GM12865 (cell line): Measurements from ENCODE around the gene PHOSPHO2.

Experiments
- DNase-seq: peaks from one replicate; pipeline ENCODE4 v3.0.0; 2010; ENCODE audit warnings: low read depth
- H3K4me3 ChIP-seq: 2 replicates; pipeline ENCODE4 v1.5.1; 2011; ENCODE audit warnings: mild to moderate bottlenecking, low read depth, low read length, control low read depth
- TF ChIP-seq, protein P1 (sequence below): IDR thresholded peaks from 2 replicates; pipeline ENCODE4 v1.5.1; 2011; ENCODE audit warnings: low read length, control low read depth, low read depth, inconsistent platforms; ENCODE audit not compliant: insufficient read depth; ENCODE audit errors: missing control alignments

Gene PHOSPHO2

DNA sequence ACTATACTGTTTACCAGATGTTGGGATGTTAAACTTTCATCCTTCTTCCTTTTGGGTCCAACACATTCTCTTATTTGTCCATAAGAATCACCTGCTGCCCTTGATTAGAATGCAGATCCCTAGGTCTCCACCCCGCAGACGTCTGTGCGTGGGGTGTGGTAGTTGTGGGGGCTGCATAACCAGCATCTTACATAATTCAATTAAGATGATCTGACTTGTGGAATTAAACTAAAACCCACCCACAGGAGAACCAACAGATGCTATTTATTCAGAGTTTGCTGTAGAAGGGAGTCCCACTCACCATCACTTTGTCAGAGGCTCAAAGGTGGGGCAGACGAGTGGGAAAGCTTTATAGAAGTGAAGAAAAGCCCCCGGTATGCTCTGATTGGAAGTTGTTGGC is 37.8 kb downstream of the PHOSPHO2 start:
- DNase-seq: no peak
- no peak overlapping the region for H3K4me3 ChIP-seq
- TF ChIP-seq, protein P1, sequence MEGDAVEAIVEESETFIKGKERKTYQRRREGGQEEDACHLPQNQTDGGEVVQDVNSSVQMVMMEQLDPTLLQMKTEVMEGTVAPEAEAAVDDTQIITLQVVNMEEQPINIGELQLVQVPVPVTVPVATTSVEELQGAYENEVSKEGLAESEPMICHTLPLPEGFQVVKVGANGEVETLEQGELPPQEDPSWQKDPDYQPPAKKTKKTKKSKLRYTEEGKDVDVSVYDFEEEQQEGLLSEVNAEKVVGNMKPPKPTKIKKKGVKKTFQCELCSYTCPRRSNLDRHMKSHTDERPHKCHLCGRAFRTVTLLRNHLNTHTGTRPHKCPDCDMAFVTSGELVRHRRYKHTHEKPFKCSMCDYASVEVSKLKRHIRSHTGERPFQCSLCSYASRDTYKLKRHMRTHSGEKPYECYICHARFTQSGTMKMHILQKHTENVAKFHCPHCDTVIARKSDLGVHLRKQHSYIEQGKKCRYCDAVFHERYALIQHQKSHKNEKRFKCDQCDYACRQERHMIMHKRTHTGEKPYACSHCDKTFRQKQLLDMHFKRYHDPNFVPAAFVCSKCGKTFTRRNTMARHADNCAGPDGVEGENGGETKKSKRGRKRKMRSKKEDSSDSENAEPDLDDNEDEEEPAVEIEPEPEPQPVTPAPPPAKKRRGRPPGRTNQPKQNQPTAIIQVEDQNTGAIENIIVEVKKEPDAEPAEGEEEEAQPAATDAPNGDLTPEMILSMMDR: no peak

DNA sequence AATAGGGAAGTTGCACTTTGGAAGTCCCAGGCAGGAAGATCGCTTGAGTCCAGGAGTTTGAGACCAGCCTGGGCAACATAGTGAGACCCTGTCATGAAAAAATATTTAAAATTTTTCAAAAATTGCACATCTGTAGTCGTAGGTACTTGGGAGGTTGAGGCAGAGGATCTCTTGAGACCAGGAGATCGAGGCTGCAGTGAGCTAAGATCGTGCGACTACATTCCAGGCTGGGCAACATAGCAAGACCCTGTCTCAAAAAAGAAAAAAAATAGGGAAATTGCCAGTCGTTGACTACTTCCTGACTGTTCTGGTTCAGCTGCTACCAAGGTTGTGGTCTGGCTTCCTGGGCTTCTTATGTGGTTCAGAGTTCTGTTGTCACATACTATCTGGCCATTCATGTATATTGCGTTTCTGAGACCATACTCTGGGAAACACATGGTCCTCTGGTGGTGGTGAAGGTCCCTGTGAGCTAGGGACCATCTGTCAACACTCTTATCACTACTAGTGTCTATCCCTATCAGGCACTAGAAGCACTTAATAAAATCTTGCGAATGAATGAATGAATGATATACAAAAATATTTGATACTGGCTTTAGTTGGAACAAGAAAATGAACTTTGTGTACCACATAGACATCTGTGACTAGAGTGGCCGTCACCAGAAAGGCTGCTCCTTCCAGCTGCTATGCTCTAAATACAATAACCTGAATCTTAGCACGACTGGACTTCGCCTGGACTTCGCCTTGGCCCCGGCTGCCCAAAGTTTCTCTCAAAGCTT is 38.5 kb downstream of the PHOSPHO2 start:
- peak; percentile 14 for DNase-seq
- peak overlapping the region; percentile 87 for H3K4me3 ChIP-seq

DNA sequence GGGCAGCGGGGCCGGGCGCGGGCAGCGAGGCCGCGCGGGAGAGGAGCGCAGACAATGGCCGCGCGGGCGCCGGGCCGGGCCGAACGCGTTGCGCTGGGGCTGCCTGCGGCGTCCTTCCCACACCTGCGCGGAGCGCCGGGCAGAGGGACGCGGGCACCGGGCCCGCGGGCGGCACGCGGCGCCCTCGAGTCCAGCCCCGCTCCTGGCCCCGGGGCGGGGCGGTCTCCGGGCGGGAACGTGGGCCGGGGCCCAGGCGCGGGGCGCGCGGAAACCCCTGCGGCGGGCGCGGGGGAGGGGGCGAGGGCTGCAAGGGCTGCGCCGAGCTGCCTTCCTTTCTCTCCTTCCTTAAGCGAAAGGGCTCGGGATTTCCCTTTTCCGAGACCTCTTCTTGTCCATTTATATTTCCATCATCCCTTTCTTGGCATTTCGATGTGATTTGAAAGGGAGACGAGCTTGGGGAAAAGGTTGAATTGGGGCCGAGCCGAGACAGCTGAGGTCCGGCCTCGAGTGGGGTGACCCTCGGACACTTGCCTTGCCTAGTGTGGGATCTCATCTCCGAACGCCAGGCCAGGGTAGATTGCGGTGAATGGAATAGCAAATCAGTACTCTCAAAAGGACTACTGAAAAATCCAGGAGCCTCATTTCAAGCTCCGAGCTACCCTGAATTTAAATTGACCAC is 40.0 kb downstream of the PHOSPHO2 start:
- TF ChIP-seq, protein P1: no peak
- peak; percentile 25 for DNase-seq
- H3K4me3 ChIP-seq: peak overlapping the region; percentile 87

More for the DNA sequence above, 38.5 kb downstream of the PHOSPHO2 start:
- TF ChIP-seq, protein P1: no peak

DNA sequence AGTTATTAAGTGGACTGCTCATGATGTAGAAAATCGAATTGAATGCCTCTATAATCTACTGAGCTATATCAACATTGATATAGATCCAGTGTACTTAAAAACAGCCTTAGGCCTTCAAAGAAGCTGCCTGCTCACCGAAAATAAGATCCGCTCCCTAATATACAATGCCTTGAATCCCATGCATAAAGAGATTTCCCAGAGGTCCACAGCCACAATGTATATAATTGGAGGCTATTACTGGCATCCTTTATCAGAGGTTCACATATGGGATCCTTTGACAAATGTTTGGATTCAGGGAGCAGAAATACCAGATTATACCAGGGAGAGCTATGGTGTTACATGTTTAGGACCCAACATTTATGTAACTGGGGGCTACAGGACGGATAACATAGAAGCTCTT is 41.4 kb downstream of the PHOSPHO2 start:
- no peak for DNase-seq
- no peak overlapping the region for H3K4me3 ChIP-seq
- TF ChIP-seq, protein P1: no peak

DNA sequence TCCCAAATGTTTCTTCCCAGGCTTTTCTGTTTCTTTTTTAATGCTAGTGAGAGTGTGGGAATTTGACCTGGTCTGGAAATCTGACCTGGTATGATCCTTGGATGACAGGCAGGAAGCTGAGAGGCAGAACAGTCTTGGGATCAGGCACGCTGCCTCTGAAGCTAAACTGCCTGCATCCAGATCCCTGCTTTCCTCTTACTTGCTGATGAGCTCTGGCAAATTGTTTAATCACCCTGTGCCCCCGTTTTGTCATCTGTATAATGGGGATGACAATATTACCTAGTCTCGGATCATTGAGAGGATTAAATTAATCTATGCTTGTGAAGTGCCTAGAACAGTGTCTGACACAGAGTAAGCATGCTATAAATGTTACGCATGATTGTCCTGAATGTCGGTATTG is 42.6 kb downstream of the PHOSPHO2 start:
- no peak for DNase-seq
- H3K4me3 ChIP-seq: no peak overlapping the region

DNA sequence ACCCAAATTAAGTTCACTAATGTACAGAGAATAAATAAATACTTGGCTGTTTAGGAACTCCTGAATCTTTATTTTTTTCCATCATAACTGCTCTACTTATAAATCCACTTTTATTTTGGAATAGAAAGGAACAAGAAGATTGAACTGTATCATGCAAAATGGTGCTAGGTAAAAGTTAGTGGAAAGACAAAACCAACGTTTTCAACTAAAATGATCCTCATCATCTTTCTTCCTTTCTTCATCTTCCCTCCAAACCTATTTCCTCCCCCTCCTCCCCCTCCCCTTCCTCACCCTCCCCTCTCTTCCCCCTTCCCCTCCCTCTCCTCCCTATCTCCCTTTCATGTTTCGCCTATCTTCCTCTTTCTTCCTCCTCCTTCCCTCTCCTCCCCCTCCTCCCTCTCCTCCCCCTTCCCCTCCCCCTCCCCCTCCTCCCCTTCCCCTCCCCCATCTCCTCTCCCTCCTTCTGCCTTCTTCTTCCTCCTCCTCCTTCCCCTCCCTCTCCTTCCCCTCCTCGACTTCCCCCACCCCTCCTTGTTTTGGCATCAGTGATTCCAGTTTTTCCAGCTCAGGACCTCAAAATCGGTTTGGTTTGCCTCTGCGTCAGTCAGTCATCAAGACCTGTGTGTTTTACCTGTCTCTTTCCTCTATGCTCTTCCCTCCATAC is 44.4 kb downstream of the PHOSPHO2 start:
- H3K4me3 ChIP-seq: no peak overlapping the region
- TF ChIP-seq, protein P1: no peak
- DNase-seq: no peak

More for the DNA sequence above, 42.6 kb downstream of the PHOSPHO2 start:
- TF ChIP-seq, protein P1: no peak
